ENCODE measurements around the gene APOL3. TPM values are rescaled to one million over a fixed set of nuclear protein-coding genes. Genes with fewer than 3 reads are reported as not detected.

Gene APOL3
- total and polyA plus RNA-seq, 2 of the 13 experiments (the other 11 are each of a cell fraction or from before 2014, with no cell fraction given) = 3.8 to 5.4 TPM

GRCh38 chr22:36144886-36145541, 15.5 kb downstream of the APOL3 start (continued):
- TF ChIP-seq THRA (CRISPR knock-in tag; IDR thresholded peaks at IDR 0.05; ENCODE audit: borderline replicate concordance) = peak; percentile 71; the same call in 1 of the 2 replicates
- TF ChIP-seq MED13 (CRISPR knock-in tag; IDR thresholded peaks at IDR 0.05) = no peak
- peak; percentile 58; the same call in 1 of the 2 replicates for TF ChIP-seq SMC3 (IDR thresholded peaks at IDR 0.05; ENCODE audit: low read length)
- TF ChIP-seq RAD21 (CRISPR knock-in tag; IDR thresholded peaks at IDR 0.05) = peak; percentile 74
- peak; percentile 86 for TF ChIP-seq CTCF (CRISPR knock-in tag; IDR thresholded peaks at IDR 0.05)
- TF ChIP-seq, protein P1, sequence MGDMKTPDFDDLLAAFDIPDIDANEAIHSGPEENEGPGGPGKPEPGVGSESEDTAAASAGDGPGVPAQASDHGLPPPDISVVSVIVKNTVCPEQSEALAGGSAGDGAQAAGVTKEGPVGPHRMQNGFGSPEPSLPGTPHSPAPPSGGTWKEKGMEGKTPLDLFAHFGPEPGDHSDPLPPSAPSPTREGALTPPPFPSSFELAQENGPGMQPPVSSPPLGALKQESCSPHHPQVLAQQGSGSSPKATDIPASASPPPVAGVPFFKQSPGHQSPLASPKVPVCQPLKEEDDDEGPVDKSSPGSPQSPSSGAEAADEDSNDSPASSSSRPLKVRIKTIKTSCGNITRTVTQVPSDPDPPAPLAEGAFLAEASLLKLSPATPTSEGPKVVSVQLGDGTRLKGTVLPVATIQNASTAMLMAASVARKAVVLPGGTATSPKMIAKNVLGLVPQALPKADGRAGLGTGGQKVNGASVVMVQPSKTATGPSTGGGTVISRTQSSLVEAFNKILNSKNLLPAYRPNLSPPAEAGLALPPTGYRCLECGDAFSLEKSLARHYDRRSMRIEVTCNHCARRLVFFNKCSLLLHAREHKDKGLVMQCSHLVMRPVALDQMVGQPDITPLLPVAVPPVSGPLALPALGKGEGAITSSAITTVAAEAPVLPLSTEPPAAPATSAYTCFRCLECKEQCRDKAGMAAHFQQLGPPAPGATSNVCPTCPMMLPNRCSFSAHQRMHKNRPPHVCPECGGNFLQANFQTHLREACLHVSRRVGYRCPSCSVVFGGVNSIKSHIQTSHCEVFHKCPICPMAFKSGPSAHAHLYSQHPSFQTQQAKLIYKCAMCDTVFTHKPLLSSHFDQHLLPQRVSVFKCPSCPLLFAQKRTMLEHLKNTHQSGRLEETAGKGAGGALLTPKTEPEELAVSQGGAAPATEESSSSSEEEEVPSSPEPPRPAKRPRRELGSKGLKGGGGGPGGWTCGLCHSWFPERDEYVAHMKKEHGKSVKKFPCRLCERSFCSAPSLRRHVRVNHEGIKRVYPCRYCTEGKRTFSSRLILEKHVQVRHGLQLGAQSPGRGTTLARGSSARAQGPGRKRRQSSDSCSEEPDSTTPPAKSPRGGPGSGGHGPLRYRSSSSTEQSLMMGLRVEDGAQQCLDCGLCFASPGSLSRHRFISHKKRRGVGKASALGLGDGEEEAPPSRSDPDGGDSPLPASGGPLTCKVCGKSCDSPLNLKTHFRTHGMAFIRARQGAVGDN (CRISPR knock-in tag; IDR thresholded peaks at IDR 0.05) = peak; percentile 19; the same call in 1 of the 2 replicates
- peak; percentile 31; the same call in 1 of the 2 replicates for TF ChIP-seq RXRA (CRISPR knock-in tag; IDR thresholded peaks at IDR 0.05)
- TF ChIP-seq ZNF101 (CRISPR knock-in tag; IDR thresholded peaks at IDR 0.05; ENCODE audit: borderline replicate concordance, low read depth) = no peak
- no peak for TF ChIP-seq SOX6 (IDR thresholded peaks at IDR 0.05)
- 0 out of 2 replicates have a peak, but pooled peaks have one; percentile 9 for TF ChIP-seq SOX6 (CRISPR knock-in tag; IDR thresholded peaks at IDR 0.05)
- TF ChIP-seq ZNF768 (CRISPR knock-in tag; IDR thresholded peaks at IDR 0.05) = no peak
- no peak for TF ChIP-seq ZBTB49 (CRISPR knock-in tag; IDR thresholded peaks at IDR 0.05; ENCODE audit: borderline replicate concordance)
- TF ChIP-seq ZNF703 (CRISPR knock-in tag; IDR thresholded peaks at IDR 0.05; ENCODE audit: borderline replicate concordance) = no peak
- TF ChIP-seq SAP130 (CRISPR knock-in tag; IDR thresholded peaks at IDR 0.05; ENCODE audit: low read depth) = 0 out of 2 replicates have a peak, but pooled peaks have one; percentile 15
- peak; percentile 89 for TF ChIP-seq STAG1 (CRISPR knock-in tag; IDR thresholded peaks at IDR 0.05)
- TF ChIP-seq RXRB (CRISPR knock-in tag; IDR thresholded peaks at IDR 0.05; ENCODE audit: borderline replicate concordance) = peak; percentile 58; the same call in 1 of the 2 replicates
- 0 out of 4 replicates have a peak, but pooled peaks of 1 of the 2 experiments have one; percentile 26 for TF ChIP-seq HMGXB4 (CRISPR knock-in tag; IDR thresholded peaks at IDR 0.05; ENCODE audit: borderline replicate concordance in 1 of 2, low read depth in 1 of 2)

Data from HepG2 (cell line).